ENCODE measurements around the gene MALAT1. TPM values are rescaled to one million over a fixed set of nuclear protein-coding genes. Genes with fewer than 3 reads are reported as not detected.
A peak's percentile ranks its signal among the peaks of the same experiment; 100 is the strongest.

Gene MALAT1
- total RNA-seq, 2 experiments from 2014 or later, result 2,463 to 2,829 TPM

DNA sequence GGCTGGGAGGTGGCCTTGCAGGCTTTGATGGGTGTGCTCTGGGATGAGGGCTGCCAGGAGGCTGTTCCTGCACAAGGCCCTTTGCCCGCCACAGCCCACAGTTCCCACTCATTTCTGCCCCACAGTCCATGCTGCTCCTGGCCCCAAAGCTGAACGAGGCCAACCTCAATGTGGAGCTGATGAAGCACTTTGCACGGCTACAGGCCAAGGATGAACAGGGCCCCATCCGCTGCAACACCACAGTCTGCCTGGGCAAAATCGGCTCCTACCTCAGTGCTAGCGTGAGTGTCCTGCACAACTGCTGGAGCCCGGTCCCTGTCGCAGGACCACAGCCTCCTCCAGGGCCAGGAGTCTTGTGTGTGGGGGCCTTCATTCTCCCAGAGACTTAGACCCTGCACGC, 36.3 kb downstream of the MALAT1 start:
- DNase-seq, result no peak
- peaks cover 2% of the 10 kb centered on the region for H3K4me1 Mint-ChIP-seq
- H3K36me3 Mint-ChIP-seq, result peaks cover 5% of the 10 kb centered on the region
- H3K27me3 Mint-ChIP-seq, result no peaks in the 10 kb centered on the region
- H3K9me3 Mint-ChIP-seq, result no peaks in the 10 kb centered on the region
- no peak overlapping the region for H3K4me3 Mint-ChIP-seq
- H3K27ac Mint-ChIP-seq, result peak overlapping the region; percentile 9

- Mint-ChIP-seq H3K27ac (peak overlapping the region; percentile 7), H3K9me3 (no peaks in the 10 kb centered on the region), H3K36me3 (peaks cover 3% of the 10 kb centered on the region), H3K4me1 (peaks cover 3% of the 10 kb centered on the region), H3K4me3 (no peak overlapping the region), H3K27me3 (no peaks in the 10 kb centered on the region)
- DNase-seq, result no peak
Measured at GRCh38 chr11:65536412-65537295, 37.8 kb downstream of the MALAT1 start.

DNA sequence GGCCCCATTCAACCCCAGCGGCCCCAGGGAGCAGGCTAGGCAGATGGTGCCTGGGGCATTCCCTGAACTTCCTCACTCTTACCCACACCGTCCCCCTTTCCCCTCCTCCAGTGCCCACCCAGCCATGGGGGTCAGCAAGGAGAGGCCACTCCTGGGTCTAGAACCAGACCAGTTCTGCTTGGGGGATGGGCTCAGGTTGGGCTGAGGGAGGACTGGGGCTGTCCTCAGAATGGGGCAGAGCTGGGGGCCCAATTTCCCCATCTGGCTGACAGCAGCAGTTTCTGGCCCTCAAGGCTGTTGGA, 38.4 kb downstream of the MALAT1 start:
- Mint-ChIP-seq H3K4me1 (peaks cover 7% of the 10 kb centered on the region), H3K4me3 (no peak overlapping the region), H3K27ac (no peak overlapping the region), H3K36me3 (peaks cover 3% of the 10 kb centered on the region), H3K27me3 (no peaks in the 10 kb centered on the region), H3K9me3 (no peaks in the 10 kb centered on the region)
- DNase-seq, result no peak

DNA sequence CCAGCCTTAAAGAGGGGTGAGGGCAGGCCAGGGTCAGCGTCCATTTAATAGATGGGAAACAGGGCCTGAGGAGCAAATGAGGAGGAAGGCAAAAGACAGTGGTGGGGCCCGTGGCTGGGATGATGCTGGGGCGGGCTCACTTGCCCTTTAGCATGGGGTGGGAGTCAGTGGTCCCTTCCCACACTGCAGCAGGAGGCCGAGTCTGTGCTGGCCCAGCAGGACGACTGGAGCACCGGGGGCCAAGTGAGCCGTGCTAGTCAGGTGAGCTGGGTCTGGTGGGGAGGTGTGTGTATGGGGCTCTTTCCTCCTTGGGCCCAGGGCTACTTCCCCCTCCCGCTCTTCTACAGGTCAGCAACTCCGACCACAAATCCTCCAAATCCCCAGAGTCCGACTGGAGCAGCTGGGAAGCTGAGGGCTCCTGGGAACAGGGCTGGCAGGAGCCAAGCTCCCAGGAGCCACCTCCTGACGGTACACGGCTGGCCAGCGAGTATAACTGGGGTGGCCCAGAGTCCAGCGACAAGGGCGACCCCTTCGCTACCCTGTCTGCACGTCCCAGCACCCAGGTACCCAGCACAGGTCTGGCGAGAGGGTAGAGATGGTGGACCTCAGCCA, 38.9 kb downstream of the MALAT1 start:
- Mint-ChIP-seq H3K4me3 (no peak overlapping the region), H3K27ac (no peak overlapping the region), H3K36me3 (peaks cover 3% of the 10 kb centered on the region), H3K4me1 (peaks cover 7% of the 10 kb centered on the region), H3K9me3 (no peaks in the 10 kb centered on the region), H3K27me3 (no peaks in the 10 kb centered on the region)
- no peak for DNase-seq

DNA sequence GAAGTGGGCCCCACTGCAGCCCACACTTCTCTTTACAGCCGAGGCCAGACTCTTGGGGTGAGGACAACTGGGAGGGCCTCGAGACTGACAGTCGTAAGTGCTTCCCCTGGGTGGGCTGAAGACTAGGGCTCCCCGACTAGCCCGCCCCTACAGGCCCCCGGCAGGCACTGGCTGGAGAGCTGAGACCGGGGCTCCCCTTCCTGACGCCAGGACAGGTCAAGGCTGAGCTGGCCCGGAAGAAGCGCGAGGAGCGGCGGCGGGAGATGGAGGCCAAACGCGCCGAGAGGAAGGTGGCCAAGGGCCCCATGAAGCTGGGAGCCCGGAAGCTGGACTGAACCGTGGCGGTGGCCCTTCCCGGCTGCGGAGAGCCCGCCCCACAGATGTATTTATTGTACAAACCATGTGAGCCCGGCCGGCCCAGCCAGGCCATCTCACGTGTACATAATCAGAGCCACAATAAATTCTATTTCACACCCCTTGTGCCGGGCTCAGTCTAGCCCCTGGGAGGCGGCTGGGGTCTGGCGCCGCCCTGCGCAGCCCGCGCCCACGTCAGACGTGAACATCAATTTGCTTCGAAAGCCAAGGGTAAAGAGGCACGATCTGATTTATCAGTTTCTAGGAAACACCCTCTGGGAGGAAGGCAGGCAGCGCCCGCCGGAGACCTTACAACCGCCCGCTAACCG, 39.5 kb downstream of the MALAT1 start:
- Mint-ChIP-seq H3K9me3 (no peaks in the 10 kb centered on the region), H3K4me3 (peak overlapping the region; percentile 29), H3K27me3 (no peaks in the 10 kb centered on the region), H3K27ac (no peak overlapping the region), H3K36me3 (no peaks in the 10 kb centered on the region), H3K4me1 (peaks cover 7% of the 10 kb centered on the region)
- no peak for DNase-seq

DNA sequence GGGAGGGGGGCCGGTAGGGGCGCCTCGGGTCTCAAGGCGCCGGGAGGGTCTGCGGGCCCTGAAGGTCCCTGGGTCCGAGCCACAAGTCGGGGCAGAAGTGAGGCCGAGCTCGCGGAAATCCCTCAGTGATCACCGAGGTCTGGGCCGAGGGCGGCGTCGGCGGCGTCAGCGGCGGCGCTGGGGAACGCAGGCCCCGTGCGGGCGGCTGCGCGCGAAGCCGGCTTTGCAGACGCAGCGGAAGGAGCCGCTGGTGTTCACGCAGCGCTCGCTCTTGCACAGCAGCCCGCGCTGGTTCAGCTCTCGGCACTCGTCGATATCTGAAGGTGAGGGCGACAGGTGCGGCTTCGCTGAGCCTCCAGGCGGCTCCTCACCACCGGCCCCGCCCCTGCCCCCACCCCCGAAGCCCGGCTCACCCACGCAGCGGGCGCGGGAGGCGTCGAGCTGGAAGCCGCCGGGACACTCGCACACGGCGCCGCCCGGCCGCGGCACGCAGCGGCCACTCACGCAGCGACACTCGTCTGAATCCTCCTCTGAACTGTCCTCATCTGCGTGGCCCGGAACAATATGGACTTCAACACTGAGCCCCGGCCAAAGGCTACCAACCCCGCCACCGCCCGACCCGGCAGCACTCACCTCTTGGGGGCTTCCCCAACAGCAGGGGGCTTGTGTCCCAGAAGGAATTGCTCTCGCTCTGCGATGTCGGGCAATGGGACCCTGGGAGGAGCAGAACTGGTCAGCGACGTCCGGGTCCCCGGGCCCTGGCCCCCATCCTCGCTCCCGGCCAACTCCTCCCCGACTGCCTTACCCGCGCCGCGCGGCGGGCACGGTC, 40.3 kb downstream of the MALAT1 start:
- peaks cover 7% of the 10 kb centered on the region for H3K4me1 Mint-ChIP-seq

GRCh38 chr11:65539744-65540289, 41.0 kb downstream of the MALAT1 start:
- Mint-ChIP-seq H3K27ac (peak overlapping the region; percentile 85), H3K9me3 (no peaks in the 10 kb centered on the region), H3K27me3 (no peaks in the 10 kb centered on the region), H3K36me3 (peaks cover 1% of the 10 kb centered on the region), H3K4me3 (peak overlapping the region; percentile 83), H3K4me1 (peaks cover 7% of the 10 kb centered on the region)
- no peak for DNase-seq

More for the DNA sequence above, 40.3 kb downstream of the MALAT1 start:
- peaks cover 1% of the 10 kb centered on the region for H3K36me3 Mint-ChIP-seq
- peak overlapping the region; percentile 10 for H3K4me3 Mint-ChIP-seq
- no peaks in the 10 kb centered on the region for H3K9me3 Mint-ChIP-seq
- H3K27me3 Mint-ChIP-seq, result no peaks in the 10 kb centered on the region
- no peak overlapping the region for H3K27ac Mint-ChIP-seq
- no peak for DNase-seq

DNA sequence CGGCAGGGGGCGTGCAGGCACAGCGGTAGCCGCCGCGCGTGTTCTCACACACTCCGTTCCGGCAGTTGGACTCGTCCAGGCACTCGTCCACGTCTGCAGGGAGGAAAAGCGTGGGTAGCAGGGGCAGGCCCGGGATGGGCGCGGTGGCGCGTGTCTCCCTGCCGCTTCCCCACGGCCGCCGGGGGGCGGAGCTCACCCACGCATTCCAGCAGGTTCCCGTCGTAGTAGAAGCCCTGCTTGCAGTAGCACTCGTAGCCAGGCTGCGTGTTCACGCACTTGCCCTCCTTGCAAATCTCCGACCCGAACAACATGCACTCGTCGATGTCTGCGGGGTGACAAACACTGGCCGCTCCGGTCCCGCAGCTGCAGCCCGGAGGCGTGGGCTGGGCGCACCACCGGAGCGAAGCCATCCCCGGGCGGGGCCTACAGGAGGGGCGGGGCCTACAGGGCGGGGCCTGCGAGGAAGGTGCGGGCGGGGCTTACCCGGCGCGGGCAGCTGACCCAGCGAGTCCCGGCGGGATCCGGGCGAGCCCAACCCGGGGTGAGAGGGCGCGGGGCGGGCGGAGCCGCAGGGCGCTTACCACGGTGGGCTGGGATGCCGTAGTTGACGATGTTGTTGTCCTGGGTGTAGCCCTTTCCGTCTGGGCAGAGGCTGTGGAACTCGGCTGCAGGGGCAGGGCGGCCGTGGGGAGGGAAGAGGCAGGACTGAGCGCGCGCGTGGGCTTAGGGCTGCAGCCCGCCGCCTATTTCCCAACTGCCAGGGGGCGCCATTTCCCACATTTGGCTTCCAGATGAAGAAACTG, 41.6 kb downstream of the MALAT1 start:
- DNase-seq, result peak; percentile 93
- Mint-ChIP-seq H3K27me3 (no peaks in the 10 kb centered on the region), H3K9me3 (no peaks in the 10 kb centered on the region), H3K36me3 (peaks cover 1% of the 10 kb centered on the region), H3K27ac (peak overlapping the region; percentile 85), H3K4me1 (peaks cover 10% of the 10 kb centered on the region), H3K4me3 (peak overlapping the region; percentile 83)

GRCh38 chr11:65541093-65541982, 42.5 kb downstream of the MALAT1 start:
- Mint-ChIP-seq H3K27ac (peak overlapping the region; percentile 74), H3K4me3 (peak overlapping the region; percentile 83), H3K9me3 (no peaks in the 10 kb centered on the region), H3K36me3 (peaks cover 1% of the 10 kb centered on the region), H3K27me3 (no peaks in the 10 kb centered on the region), H3K4me1 (peaks cover 16% of the 10 kb centered on the region)
- DNase-seq, result no peak

GRCh38 chr11:65542738-65543390, 44.0 kb downstream of the MALAT1 start:
- Mint-ChIP-seq H3K36me3 (peaks cover 3% of the 10 kb centered on the region), H3K9me3 (no peaks in the 10 kb centered on the region), H3K4me3 (no peak overlapping the region)

DNA sequence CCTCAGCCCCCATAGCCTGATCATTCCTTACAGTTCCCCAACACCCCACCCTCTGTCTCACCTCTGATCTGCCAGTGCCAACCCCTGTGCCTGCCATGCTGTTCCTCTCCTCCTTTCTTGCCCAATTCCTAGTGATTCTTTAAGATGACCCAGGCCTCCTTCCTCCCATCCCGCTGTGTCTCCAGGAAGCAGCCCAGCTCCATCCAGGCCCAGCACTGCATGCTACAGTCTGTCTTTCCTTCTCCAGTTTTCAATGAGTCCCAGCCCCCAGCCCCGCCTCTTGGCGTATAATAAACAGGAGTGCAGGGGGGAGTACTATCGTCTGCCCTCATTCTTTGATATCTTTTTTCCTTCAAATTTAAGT, 47.0 kb downstream of the MALAT1 start:
- Mint-ChIP-seq H3K4me1 (peaks cover 35% of the 10 kb centered on the region), H3K9me3 (no peaks in the 10 kb centered on the region), H3K36me3 (peaks cover 15% of the 10 kb centered on the region), H3K27ac (peak overlapping the region; percentile 80), H3K27me3 (no peaks in the 10 kb centered on the region), H3K4me3 (peak overlapping the region; percentile 76)
- no peak for DNase-seq

More at GRCh38 chr11:65542738-65543390, 44.0 kb downstream of the MALAT1 start:
- DNase-seq, result no peak
- peaks cover 24% of the 10 kb centered on the region for H3K4me1 Mint-ChIP-seq
- no peaks in the 10 kb centered on the region for H3K27me3 Mint-ChIP-seq
- H3K27ac Mint-ChIP-seq, result no peak overlapping the region

GRCh38 chr11:65546217-65546958, 47.5 kb downstream of the MALAT1 start:
- H3K4me3 Mint-ChIP-seq, result peak overlapping the region; percentile 76

More at GRCh38 chr11:65546217-65546958, 47.5 kb downstream of the MALAT1 start:
- DNase-seq, result peak; percentile 98
- H3K9me3 Mint-ChIP-seq, result no peaks in the 10 kb centered on the region
- peak overlapping the region; percentile 80 for H3K27ac Mint-ChIP-seq
- H3K27me3 Mint-ChIP-seq, result no peaks in the 10 kb centered on the region
- H3K4me1 Mint-ChIP-seq, result peaks cover 33% of the 10 kb centered on the region
- peaks cover 17% of the 10 kb centered on the region for H3K36me3 Mint-ChIP-seq
